Measurements from ENCODE around the gene TRPV2. TPM values are rescaled to one million over a fixed set of nuclear protein-coding genes. Genes with fewer than 3 reads are reported as not detected.

Gene TRPV2
- total and polyA plus RNA-seq, 4 donors = 12.6 to 105 (median 45.7) TPM

DNA sequence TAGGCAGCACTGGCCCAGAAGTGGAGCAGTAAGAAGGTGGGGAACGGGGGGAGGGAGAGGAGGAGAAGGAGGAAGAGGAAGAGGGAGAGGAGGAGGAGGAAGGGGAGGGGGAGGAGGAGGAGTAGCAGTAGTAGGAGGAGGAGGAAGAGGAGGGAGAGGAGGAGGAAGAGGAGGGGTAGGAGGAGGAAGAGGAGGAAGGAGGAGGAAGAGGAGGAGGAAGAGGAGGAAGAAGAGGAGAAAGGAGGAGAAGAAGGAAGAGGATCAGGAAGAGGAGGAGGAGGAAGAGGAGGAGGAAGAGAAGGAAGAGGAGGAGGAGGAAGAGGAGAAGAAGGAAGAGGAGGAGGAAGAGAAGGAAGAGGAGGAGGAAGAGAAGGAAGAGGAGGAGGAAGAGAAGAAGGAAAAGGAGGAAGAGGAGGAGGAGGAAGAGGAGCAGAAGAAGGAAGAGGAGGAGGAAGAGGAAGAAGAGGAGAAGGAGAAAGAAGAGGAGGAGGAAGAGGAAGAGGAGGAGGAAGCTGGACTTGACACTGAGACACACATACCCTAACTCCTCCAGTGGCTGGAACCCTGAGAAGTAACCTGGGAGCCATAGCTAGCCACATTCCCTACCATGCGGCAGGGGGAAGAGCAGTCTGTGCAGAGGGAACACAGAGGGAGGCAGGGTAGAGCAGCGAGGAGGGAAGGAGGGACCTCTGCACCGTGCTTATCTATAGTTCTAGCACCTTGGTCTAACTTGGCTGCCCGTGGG lies 40.8 kb downstream of the TRPV2 start:
- no peak overlapping the region for H3K9ac ChIP-seq (ENCODE audit: insufficient read depth in 1 of 2, low read length in 2 of 2)
- no peaks in the 10 kb centered on the region for H3K27me3 ChIP-seq (ENCODE audit: control insufficient read depth in 3 of 3, insufficient read depth in 3 of 3, low read length in 2 of 3)
- H3K27ac ChIP-seq (ENCODE audit: low read depth in 1 of 2, low read length in 1 of 2) = no peak overlapping the region
- peaks cover 0 to 8% (median 0%) of the 10 kb centered on the region in 4 donors for H3K36me3 ChIP-seq (ENCODE audit: control insufficient read depth in 4 of 4, insufficient read depth in 4 of 4, low read length in 4 of 4)
- DNase-seq (no peak), ATAC-seq (ENCODE audit: insufficient read depth, low FRiP score) (no peak)
- no peaks in the 10 kb centered on the region for H3K4me1 ChIP-seq (ENCODE audit: control insufficient read depth in 5 of 5, insufficient read depth in 5 of 5, low read length in 5 of 5)
- TF ChIP-seq, protein P1, sequence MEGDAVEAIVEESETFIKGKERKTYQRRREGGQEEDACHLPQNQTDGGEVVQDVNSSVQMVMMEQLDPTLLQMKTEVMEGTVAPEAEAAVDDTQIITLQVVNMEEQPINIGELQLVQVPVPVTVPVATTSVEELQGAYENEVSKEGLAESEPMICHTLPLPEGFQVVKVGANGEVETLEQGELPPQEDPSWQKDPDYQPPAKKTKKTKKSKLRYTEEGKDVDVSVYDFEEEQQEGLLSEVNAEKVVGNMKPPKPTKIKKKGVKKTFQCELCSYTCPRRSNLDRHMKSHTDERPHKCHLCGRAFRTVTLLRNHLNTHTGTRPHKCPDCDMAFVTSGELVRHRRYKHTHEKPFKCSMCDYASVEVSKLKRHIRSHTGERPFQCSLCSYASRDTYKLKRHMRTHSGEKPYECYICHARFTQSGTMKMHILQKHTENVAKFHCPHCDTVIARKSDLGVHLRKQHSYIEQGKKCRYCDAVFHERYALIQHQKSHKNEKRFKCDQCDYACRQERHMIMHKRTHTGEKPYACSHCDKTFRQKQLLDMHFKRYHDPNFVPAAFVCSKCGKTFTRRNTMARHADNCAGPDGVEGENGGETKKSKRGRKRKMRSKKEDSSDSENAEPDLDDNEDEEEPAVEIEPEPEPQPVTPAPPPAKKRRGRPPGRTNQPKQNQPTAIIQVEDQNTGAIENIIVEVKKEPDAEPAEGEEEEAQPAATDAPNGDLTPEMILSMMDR (IDR thresholded peaks at IDR 0.05; ENCODE audit: control extremely low read depth, extremely low read depth) = no peak
- H3K9me3 ChIP-seq (ENCODE audit: control insufficient read depth in 4 of 4, insufficient read depth in 3 of 4, low read length in 3 of 4) = no peaks in the 10 kb centered on the region
- no peak overlapping the region for H3K4me3 ChIP-seq
- WGBS, 2 donors = 78 to 85% methylated on average over 5 of the region's 5 CpGs

DNA sequence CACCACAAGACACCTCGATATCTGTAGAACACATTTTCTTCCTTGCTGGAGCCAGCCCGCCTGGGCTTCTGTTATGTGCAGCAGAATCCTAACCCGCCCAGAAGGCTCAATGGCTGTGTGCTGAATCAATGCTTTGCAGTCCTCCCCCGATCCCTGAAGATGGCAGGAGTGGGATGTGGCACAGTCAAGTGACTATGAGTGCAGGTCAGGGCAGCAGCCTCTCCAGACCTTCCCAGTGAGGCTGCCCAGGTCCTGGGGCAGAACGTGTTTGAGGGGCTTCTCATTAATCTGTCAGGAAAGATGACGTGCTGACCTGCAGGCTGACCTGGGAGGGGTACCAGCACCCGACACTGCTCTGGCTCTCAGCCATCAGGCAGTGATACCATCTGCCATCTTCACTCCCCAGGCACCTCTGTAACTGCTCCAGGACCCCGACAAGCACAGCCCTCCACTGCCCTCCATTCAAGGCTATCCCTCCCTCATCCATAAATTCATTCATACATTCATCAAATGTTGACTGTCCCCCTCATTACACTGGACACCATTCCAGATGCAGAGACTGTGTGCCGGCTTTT lies 41.5 kb downstream of the TRPV2 start:
- no peak overlapping the region for H3K9ac ChIP-seq (ENCODE audit: insufficient read depth in 1 of 2, low read length in 2 of 2)
- DNase-seq (no peak), ATAC-seq (ENCODE audit: insufficient read depth, low FRiP score) (no peak)
- H3K36me3 ChIP-seq (ENCODE audit: control insufficient read depth in 4 of 4, insufficient read depth in 4 of 4, low read length in 4 of 4) = peaks cover 0 to 8% (median 0%) of the 10 kb centered on the region in 4 donors
- TF ChIP-seq, protein P1 (IDR thresholded peaks at IDR 0.05; ENCODE audit: control extremely low read depth, extremely low read depth) = no peak
- H3K27me3 ChIP-seq (ENCODE audit: control insufficient read depth in 3 of 3, insufficient read depth in 3 of 3, low read length in 2 of 3) = no peaks in the 10 kb centered on the region
- no peaks in the 10 kb centered on the region for H3K4me1 ChIP-seq (ENCODE audit: control insufficient read depth in 5 of 5, insufficient read depth in 5 of 5, low read length in 5 of 5)
- no peaks in the 10 kb centered on the region for H3K9me3 ChIP-seq (ENCODE audit: control insufficient read depth in 4 of 4, insufficient read depth in 3 of 4, low read length in 3 of 4)
- 93 to 95% methylated on average over 9 of the region's 9 CpGs for WGBS, 2 donors
- H3K27ac ChIP-seq (ENCODE audit: low read depth in 1 of 2, low read length in 1 of 2) = no peak overlapping the region
- no peak overlapping the region for H3K4me3 ChIP-seq

DNA sequence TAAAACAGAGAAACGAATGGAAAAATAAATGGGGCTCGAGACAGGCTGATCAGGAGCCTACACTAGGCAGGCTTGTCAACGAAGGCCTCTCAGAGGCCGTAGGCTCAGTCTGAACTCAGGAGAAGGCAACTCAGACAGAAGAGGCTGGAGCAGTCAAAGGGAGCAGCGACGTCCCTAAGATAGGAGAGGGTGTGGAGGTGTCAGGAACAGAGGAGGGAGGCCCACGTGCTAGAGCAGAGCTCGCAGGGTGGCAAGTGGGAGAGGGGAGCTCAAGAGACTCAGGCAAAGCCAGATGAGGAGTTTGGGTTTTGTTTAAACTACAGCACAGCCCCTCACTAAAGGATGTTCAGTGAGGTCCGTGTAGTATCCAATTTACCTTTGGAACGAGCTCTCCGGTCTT lies 43.9 kb downstream of the TRPV2 start:
- DNase-seq = no peak
- Histone ChIP-seq H3K4me3 (no peak overlapping the region), H3K4me1 (ENCODE audit: control insufficient read depth in 5 of 5, insufficient read depth in 5 of 5, low read length in 5 of 5) (peaks cover 0 to 9% (median 4%) of the 10 kb centered on the region in 5 donors), H3K9me3 (ENCODE audit: control insufficient read depth in 4 of 4, insufficient read depth in 3 of 4, low read length in 3 of 4) (no peaks in the 10 kb centered on the region), H3K27ac (ENCODE audit: low read depth in 1 of 2, low read length in 1 of 2) (no peak overlapping the region), H3K36me3 (ENCODE audit: control insufficient read depth in 4 of 4, insufficient read depth in 4 of 4, low read length in 4 of 4) (peaks cover 0 to 8% (median under 1%) of the 10 kb centered on the region in 4 donors), H3K27me3 (ENCODE audit: control insufficient read depth in 3 of 3, insufficient read depth in 3 of 3, low read length in 2 of 3) (no peaks in the 10 kb centered on the region), H3K9ac (ENCODE audit: insufficient read depth in 1 of 2, low read length in 2 of 2) (no peak overlapping the region)
- no peak for ATAC-seq (ENCODE audit: insufficient read depth, low FRiP score)
- WGBS, 2 donors = 82 to 88% methylated on average over 11 of the region's 11 CpGs
- TF ChIP-seq, protein P1 (IDR thresholded peaks at IDR 0.05; ENCODE audit: control extremely low read depth, extremely low read depth) = no peak
